NOMO-1 treated with DMSO at 0.1 percent for 48 hours (cell line): ENCODE measurements around the gene DNAH2.

ENCODE experiments used
- DNase-seq: peaks from one replicate; lab custom pipeline; 2025; ENCODE audit not compliant: unreplicated experiment; lab: John Stamatoyannopoulos, UW

The DNAH2 gene

GRCh38 chr17:7716901-7717755 is at the start of gene DNAH2:
Gene DNAH2, plus strand, starts transcription at chr17:7717744. Its CDS starts 1,991 bp downstream, at chr17:7719735.
- peak; percentile 39 for DNase-seq

- no peak for DNase-seq
Measured at GRCh38 chr17:7668482-7668881, 49.1 kb upstream of the DNAH2 start.

DNA sequence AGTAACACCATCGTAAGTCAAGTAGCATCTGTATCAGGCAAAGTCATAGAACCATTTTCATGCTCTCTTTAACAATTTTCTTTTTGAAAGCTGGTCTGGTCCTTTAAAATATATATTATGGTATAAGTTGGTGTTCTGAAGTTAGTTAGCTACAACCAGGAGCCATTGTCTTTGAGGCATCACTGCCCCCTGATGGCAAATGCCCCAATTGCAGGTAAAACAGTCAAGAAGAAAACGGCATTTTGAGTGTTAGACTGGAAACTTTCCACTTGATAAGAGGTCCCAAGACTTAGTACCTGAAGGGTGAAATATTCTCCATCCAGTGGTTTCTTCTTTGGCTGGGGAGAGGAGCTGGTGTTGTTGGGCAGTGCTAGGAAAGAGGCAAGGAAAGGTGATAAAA is 44.3 kb upstream of the DNAH2 start:
- peak; percentile 19 for DNase-seq

- DNase-seq, result no peak
Measured at GRCh38 chr17:7674934-7675333, 42.6 kb upstream of the DNAH2 start.

DNA sequence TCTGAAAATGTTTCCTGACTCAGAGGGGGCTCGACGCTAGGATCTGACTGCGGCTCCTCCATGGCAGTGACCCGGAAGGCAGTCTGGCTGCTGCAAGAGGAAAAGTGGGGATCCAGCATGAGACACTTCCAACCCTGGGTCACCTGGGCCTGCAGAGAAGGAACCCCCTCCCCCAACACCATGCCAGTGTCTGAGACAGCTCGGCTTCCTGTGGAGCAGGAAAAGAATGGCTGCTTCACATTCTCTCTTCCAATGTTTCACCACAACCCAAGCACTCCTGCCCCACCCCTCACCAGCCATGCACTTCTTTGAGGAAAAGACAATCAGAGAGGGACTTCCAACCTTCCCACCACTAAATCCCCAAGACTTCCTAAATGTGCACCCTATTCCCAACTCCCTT is 41.0 kb upstream of the DNAH2 start:
- no peak for DNase-seq

- DNase-seq, result no peak
Measured at GRCh38 chr17:7677388-7678067, 40.0 kb upstream of the DNAH2 start.

GRCh38 chr17:7684851-7685532 is 32.6 kb upstream of the DNAH2 start:
- no peak for DNase-seq

- peak; percentile 93 for DNase-seq
Measured at GRCh38 chr17:7685533-7686221, 31.9 kb upstream of the DNAH2 start.

- DNase-seq, result peak; percentile 91
Measured at GRCh38 chr17:7686222-7687071, 31.1 kb upstream of the DNAH2 start.

DNA sequence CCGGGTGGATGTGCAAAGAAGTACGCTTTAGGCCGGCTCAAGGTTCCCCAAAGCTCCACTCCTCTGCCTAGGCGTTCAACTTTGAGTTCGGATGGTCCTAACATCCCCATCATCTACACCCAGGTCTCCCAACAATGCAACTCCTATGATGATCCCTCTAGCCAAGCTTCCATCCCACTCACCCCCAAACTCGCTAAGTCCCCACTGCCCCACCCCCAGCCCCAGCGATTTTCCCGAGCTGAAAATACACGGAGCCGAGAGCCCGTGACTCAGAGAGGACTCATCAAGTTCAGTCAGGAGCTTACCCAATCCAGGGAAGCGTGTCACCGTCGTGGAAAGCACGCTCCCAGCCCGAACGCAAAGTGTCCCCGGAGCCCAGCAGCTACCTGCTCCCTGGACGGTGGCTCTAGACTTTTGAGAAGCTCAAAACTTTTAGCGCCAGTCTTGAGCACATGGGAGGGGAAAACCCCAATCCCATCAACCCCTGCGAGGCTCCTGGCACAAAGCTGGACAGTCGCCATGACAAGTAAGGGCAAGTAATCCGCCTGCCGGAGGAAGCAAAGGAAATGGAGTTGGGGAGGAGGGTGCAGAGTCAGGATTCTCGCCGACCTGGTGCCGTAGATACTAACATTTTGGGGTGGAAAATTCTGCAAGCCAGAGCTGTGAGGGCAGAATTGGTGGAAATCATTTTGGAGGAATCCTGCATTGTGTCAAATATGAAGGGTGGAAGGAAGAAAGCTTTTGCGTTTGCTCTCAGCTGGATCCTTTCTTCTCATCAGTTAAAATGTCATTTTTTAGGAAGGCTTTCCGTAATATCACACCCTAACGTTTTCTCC is 30.3 kb upstream of the DNAH2 start, which contains the start of gene TP53:
TP53 (minus strand) TSS at position 419 of the 836 bp plus-strand sequence. CDS start 10,896 bp downstream, outside the sequence.
- peak; percentile 92 for DNase-seq

GRCh38 chr17:7687908-7688807 is 29.4 kb upstream of the DNAH2 start, which contains the start of gene WRAP53:
Gene WRAP53, plus strand, starts transcription at chr17:7688477. Its CDS starts 172 bp downstream, at chr17:7688649.
- DNase-seq, result peak; percentile 94

GRCh38 chr17:7688808-7689316 is 28.7 kb upstream of the DNAH2 start:
- no peak for DNase-seq

DNA sequence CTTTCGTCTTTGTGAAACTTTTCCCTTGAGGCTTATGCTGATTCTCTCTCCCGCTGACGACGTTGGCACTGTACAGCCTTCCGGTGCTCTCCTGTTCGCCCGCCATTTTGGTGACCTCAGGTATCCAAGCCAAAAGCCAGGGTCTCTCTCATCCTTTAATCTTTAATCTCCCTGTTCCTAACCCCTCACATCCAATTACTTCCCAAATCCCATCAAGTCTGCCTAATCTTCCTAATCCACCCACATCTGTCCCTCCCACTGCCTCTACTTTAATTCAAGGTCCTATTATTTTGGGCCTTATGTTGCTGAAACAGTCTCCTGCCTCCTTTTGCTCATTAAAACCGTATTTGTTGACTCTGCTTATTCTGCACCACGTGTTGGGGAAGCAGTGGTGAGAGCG is 22.0 kb upstream of the DNAH2 start:
- DNase-seq, result no peak

- DNase-seq, result no peak
Measured at GRCh38 chr17:7697828-7698588, 19.5 kb upstream of the DNAH2 start.

DNA sequence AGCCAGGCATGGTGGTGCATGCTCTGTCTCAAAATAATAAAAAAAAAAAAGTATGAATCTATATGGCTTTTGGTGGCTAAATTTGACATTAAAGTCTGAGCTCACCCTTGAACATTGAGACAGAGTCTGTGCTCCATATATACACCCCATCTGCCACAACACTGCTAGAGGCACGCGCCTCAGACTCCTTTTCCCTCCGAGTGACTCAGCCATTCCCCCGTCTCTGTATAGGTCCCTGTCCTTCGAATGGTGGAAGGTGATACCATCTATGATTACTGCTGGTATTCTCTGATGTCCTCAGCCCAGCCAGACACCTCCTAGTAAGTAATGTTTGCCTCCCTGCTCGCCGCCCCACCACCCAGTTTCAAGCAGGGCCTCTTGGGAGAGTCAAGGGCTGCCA is 17.0 kb upstream of the DNAH2 start:
- DNase-seq, result no peak

- no peak for DNase-seq
Measured at GRCh38 chr17:7701681-7702080, 15.9 kb upstream of the DNAH2 start.

- no peak for DNase-seq
Measured at GRCh38 chr17:7702776-7703175, 14.8 kb upstream of the DNAH2 start.
